Neutrophil (primary cell): ENCODE data around the gene MIF4GD.
A peak's percentile ranks its signal among the peaks of the same experiment; 100 is the strongest.

Experiments
- H3K27ac ChIP-seq: fragments of 200-600 bp; sonication (generic); 2 replicates; pipeline ENCODE4 v1.5.1; 2016; ENCODE audit warnings: mild to moderate bottlenecking, moderate library complexity
- H3K27me3 ChIP-seq: fragments of 200-600 bp; sonication (generic); 2 replicates; pipeline ENCODE4 v1.6.0; 2016; ENCODE audit warnings: mild to moderate bottlenecking
- H3K36me3 ChIP-seq: fragments of 200-600 bp; sonication (generic); 2 replicates; pipeline ENCODE4 v1.5.1; 2017
- H3K4me1 ChIP-seq, 2 experiments: fragments of 200-600 bp in 1 of 2; sonication (generic) in 1 of 2; 1 replicate in 1 of 2; 2 replicates in 1 of 2; pipeline versions ENCODE4 v1.5.1 to v1.6.1; 2013 to 2016; ENCODE audit warnings: low read depth in 1 of 2, low read length in 1 of 2, mild to moderate bottlenecking in 1 of 2, moderate library complexity in 1 of 2; ENCODE audit not compliant: control insufficient read depth in 1 of 2, insufficient read depth in 1 of 2
- H3K4me3 ChIP-seq, 2 experiments: fragments of 200-600 bp in 1 of 2; sonication (generic) in 1 of 2; 1 replicate in 1 of 2; 2 replicates in 1 of 2; pipeline ENCODE4 v1.5.1; 2013 to 2016; ENCODE audit warnings: low read depth in 1 of 2, low read length in 1 of 2, mild to moderate bottlenecking in 1 of 2, moderate library complexity in 1 of 2
- H3K9me3 ChIP-seq: fragments of 200-600 bp; sonication (generic); 2 replicates; pipeline ENCODE4 v1.5.1; 2016
- TF ChIP-seq, protein P1 (sequence below): fragments of 200-600 bp; sonication (generic); IDR thresholded peaks from 2 replicates; pipeline ENCODE4 v1.5.1; 2016; ENCODE audit warnings: antibody characterized with exemption

Gene MIF4GD

GRCh38 chr17:75246404-75246803 lies 24.6 kb downstream of the MIF4GD start:
- peaks cover 27 to 28% of the 10 kb centered on the region in 2 experiments for H3K4me1 ChIP-seq
- no peaks in the 10 kb centered on the region for H3K27me3 ChIP-seq
- H3K27ac ChIP-seq, result no peak overlapping the region
- H3K36me3 ChIP-seq, result peaks cover 50% of the 10 kb centered on the region
- H3K4me3 ChIP-seq, result no peak overlapping the region
- no peaks in the 10 kb centered on the region for H3K9me3 ChIP-seq
- TF ChIP-seq, protein P1, sequence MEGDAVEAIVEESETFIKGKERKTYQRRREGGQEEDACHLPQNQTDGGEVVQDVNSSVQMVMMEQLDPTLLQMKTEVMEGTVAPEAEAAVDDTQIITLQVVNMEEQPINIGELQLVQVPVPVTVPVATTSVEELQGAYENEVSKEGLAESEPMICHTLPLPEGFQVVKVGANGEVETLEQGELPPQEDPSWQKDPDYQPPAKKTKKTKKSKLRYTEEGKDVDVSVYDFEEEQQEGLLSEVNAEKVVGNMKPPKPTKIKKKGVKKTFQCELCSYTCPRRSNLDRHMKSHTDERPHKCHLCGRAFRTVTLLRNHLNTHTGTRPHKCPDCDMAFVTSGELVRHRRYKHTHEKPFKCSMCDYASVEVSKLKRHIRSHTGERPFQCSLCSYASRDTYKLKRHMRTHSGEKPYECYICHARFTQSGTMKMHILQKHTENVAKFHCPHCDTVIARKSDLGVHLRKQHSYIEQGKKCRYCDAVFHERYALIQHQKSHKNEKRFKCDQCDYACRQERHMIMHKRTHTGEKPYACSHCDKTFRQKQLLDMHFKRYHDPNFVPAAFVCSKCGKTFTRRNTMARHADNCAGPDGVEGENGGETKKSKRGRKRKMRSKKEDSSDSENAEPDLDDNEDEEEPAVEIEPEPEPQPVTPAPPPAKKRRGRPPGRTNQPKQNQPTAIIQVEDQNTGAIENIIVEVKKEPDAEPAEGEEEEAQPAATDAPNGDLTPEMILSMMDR, result no peak

DNA sequence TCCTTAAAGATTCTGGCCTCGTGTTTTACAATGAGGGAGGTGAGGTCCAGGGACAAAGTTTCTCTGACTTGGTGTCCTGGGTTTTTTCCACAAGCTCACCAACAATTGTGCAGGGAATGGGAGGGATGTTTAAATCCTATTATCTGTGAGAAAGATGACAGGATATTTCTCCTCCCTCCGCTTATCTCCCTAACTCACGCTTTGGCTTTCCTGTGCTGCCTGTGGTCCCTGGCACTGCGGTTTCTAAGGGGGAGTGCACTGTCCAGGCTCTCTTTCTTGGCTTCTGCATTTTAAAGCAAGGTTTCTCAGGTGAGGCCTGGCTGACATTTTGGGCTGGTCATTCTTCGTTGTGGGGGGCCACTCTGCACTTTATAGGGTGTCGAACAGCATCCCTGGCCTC lies 26.0 kb downstream of the MIF4GD start:
- Histone ChIP-seq H3K27me3 (no peaks in the 10 kb centered on the region), H3K36me3 (peaks cover 64% of the 10 kb centered on the region), H3K9me3 (no peaks in the 10 kb centered on the region), H3K4me3 (peak overlapping the region in 1 of 2 experiments; percentile 35), H3K27ac (peak overlapping the region; percentile 77), H3K4me1 (peaks cover 18 to 21% of the 10 kb centered on the region in 2 experiments)
- TF ChIP-seq, protein P1, result no peak

- TF ChIP-seq, protein P1, result no peak
- Histone ChIP-seq H3K27me3 (no peaks in the 10 kb centered on the region), H3K36me3 (peaks cover 71% of the 10 kb centered on the region), H3K9me3 (no peaks in the 10 kb centered on the region), H3K4me3 (peak overlapping the region in 1 of 2 experiments; percentile 35), H3K4me1 (peaks cover 18 to 21% of the 10 kb centered on the region in 2 experiments), H3K27ac (peak overlapping the region; percentile 77)
Measured at GRCh38 chr17:75244133-75244866, 26.7 kb downstream of the MIF4GD start.

DNA sequence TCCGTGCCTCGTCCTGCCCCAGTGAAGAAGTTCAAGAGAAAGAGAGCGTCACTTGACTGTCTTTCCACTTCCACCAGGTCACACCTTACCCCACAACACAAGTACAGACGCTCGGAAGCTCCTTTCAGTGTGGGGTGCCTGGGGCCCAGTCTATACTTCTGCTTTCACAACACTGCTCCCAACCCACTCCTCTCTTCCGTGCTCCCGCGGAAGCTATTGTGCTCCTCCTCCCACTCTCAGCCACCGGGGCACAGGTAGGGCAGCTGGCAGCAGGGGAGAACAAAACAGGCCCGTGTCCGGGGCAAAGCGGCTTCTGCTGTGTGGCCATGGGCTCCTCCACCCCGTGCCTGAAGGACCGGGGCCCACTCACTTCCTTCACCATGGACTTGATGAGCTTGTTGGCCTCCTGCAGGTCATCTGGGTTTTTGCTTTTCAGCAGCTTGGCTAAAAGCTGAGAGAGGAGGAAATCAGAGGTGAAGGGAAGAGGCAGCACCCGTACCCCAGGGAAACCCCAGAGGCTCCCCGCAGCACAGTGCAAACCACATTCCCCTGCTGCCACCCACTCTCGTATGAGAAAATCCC lies 28.5 kb downstream of the MIF4GD start:
- Histone ChIP-seq H3K27ac (peak overlapping the region; percentile 13), H3K9me3 (no peaks in the 10 kb centered on the region), H3K4me3 (no peak overlapping the region), H3K36me3 (peaks cover 84% of the 10 kb centered on the region), H3K27me3 (no peaks in the 10 kb centered on the region), H3K4me1 (peaks cover 18 to 21% of the 10 kb centered on the region in 2 experiments)
- TF ChIP-seq, protein P1, result no peak

- peaks cover 18 to 21% of the 10 kb centered on the region in 2 experiments for H3K4me1 ChIP-seq
- H3K4me3 ChIP-seq, result no peak overlapping the region
- H3K27me3 ChIP-seq, result no peaks in the 10 kb centered on the region
- H3K9me3 ChIP-seq, result no peaks in the 10 kb centered on the region
- peaks cover 86% of the 10 kb centered on the region for H3K36me3 ChIP-seq
- TF ChIP-seq, protein P1, result no peak
- peak overlapping the region; percentile 13 for H3K27ac ChIP-seq
Measured at GRCh38 chr17:75241996-75242460, 29.0 kb downstream of the MIF4GD start.
